Measurements from ENCODE around the gene GALNT2.

GRCh38 chr1:230097370-230097769, 30.3 kb downstream of the GALNT2 start:
- no peak for TF ChIP-seq ZNF670 (CRISPR knock-in tag; IDR thresholded peaks at IDR 0.05; ENCODE audit: borderline replicate concordance)
- TF ChIP-seq BHLHE40 (IDR thresholded peaks at IDR 0.05; ENCODE audit: low read length), result no peak
- TF ChIP-seq ZBTB40 (IDR thresholded peaks at IDR 0.05), result no peak
- TF ChIP-seq ZBTB40 (CRISPR knock-in tag; IDR thresholded peaks at IDR 0.05), result no peak
- TF ChIP-seq ZFX (CRISPR knock-in tag; IDR thresholded peaks at IDR 0.05; ENCODE audit: low read depth), result no peak
- no peak for TF ChIP-seq CTCF (CRISPR knock-in tag; IDR thresholded peaks at IDR 0.05)
- no peak for TF ChIP-seq ATF6 (CRISPR knock-in tag; conservative IDR thresholded peaks at IDR 0.05)
- TF ChIP-seq REST (IDR thresholded peaks at IDR 0.05; ENCODE audit: borderline replicate concordance in 1 of 2, low read depth in 1 of 2, low read length in 2 of 2), result no peak
- TF ChIP-seq ZBTB33 (CRISPR knock-in tag; IDR thresholded peaks at IDR 0.05), result no peak

Data from HepG2 (cell line).